Activated gamma-delta T cell treated with anti-CD3 and anti-CD28 coated beads, Interleukin-2, amount 50 U/mL, for 16 hours (primary cell): ENCODE data around the gene LPAR4.
"Not testable (repeated sequence)": the region's sequence is repeated elsewhere in the genome, so short reads cannot be mapped to it uniquely, and the experiment has no call there.

Source experiments
- DNase-seq: peaks from one replicate; pipeline ENCODE4 v3.0.0-alpha.2; 2020; ENCODE audit warnings: low read depth

Gene LPAR4

GRCh38 chrX:78747489-78747888, at the start of gene LPAR4:
Gene LPAR4 (plus strand): TSS chrX:78747720. CDS start chrX:78754870, 7,150 bp downstream.
- DNase-seq: no peak

DNA sequence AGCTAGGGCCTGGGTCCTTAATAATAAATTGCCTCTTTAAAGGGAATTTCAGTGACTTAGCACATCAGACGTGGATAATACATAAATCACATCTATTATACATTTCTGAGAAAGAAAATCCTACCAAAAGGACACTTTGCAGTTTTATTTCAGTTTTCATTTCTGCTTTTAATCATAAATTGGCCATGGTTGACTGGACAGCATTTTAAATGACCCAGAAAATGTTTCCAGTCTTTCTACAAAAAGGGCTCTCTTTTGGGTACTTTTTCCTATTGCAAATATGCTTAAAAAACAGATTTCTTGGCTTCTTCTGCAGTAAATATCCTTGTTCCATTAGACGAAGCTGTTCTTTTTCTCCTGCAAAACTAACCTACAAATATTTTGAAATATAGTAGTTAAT, 41.4 kb upstream of the LPAR4 start:
- DNase-seq: no peak

DNA sequence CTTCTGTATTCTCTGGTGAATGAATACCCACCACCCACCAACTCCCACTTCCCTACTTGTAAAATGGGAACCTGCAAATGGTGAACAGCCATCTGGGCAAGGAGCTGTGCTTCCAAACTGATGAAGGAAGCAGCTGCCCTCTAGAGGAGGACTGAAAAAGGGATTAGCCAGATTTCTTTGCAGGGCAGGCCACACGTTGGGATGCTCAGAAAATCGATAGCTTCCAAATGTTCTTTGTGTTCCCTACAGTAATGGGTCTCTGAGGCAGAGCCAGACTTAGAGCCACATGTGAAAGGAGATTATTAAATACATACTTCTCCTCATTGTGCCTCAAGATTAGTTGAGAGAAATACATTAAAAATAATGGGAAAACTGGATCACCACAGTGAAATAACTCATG, 39.3 kb upstream of the LPAR4 start:
- DNase-seq: no peak

GRCh38 chrX:78708816-78709215, 38.7 kb upstream of the LPAR4 start:
- no peak for DNase-seq

- DNase-seq: no peak
Observed at GRCh38 chrX:78710171-78710570, 37.3 kb upstream of the LPAR4 start.

DNA sequence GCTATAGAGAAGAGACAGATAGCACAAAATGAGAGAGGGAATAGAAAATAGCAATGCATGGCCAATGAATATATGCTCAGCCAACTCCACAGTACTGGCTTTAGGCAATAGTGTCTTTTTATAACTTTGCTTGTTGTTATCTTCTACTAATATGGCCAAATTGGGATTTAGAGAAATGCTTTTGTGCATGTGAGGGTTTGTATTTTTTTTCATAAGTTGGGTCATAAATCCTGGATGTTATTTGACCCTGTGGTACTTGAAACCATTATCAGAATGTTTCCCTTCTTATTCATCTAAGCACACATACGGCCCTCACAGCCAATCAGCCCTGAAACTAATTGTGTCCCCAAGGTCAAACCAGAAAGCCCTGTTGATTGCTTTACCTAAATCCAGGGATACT, 35.2 kb upstream of the LPAR4 start:
- DNase-seq: no peak

DNA sequence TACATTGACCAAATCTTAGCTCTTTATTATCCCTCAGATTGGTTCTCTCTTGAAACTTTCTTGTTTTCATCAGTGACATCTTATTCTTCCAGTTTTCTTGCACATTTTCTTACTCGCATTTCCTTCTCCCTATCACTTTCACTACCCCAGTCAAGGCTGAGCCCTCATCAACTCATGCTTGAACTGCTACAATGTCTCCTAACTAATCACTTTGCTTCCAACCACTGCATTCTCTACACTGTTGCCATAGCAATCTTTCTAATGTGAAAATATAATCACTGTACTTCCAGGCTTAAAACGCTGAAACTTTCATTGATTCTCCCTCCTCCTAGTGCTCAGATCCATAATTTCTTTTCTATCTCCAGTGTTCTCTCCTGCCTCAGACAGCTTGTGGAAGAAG, 22.2 kb upstream of the LPAR4 start:
- DNase-seq: no peak

DNA sequence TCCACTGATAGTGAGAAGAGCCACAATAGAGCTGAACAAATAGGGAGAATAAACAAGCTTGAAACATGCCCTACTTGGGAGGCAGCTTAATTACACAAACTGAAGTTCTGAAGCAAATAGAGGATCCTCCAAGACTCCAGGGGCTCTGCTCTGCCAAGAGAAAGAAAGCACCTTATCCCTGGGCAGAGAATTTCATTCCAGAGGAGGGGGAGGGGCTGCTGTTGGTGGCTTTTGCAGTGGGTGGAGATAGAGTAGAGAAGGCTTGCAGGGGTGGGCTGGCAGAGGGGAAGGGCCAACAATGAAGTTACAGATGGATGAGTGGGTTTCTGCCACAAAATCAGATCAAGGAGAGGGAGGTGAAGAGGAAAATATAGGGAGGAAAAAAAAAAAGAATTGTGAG, 1.0 kb upstream of the LPAR4 start:
- DNase-seq: no peak

GRCh38 chrX:78747971-78748370, 451 bp downstream of the LPAR4 start:
- DNase-seq: no peak

DNA sequence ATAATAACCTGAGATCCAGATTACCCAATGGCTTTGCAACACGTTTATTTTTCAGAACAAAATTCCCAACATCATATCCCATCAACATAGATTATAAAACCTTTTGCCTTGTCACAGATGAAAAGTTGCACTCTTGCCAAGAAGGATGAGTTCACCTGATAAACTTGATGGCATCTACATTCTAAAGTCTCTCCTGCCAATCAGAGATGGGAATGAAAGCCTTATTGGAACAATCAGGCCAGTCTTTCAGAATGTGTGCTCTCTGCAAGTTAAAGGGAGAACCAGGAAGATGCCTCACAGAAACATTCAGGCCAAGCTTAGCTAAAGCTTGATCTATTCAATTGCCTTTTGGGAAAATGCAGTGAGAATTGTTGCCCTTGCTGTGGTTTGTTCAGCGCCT, 1.3 kb downstream of the LPAR4 start:
- no peak for DNase-seq

DNA sequence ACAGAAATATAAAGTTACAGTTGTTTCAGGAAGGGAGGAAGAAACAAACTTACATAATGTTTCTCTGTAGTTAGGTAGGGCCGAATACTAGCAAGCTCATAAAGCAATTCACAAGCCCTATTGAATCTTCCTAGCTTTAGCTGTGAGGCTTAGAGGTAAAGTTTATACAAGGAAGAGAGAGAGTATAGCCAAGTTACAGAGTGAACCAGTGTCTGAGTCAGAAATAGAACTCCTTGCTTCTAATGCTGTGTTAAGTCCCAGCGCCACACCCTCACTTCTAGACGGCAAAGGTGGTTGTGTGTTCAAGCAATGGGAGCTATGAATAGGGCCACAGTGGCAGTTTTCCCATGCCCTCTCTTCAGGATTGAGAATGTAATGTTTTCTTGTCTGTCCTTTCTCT, 6.1 kb downstream of the LPAR4 start:
- DNase-seq: no peak

GRCh38 chrX:78754917-78755316, 7.4 kb downstream of the LPAR4 start:
- no peak for DNase-seq

DNA sequence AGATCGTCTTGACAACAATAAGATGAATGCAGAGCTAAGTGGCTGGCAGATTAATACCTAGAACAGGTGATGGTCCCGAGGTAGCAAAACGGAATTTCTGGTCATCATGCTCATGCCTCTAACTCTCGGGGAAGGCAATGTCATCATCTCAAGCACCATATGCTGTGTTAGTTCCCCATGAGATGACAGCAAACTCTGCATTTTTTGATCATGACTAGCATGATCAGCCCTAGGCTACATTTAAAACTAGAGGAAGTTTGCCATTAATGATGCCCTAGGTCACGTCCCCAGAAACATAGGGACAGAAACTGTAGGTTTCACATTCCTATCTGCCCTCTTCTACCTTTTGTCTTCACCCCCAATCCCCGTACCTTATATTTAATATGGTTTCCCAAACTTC, 11.6 kb downstream of the LPAR4 start:
- no peak for DNase-seq

- no peak for DNase-seq
Observed at GRCh38 chrX:78769101-78769755, 21.7 kb downstream of the LPAR4 start.

GRCh38 chrX:78769946-78770345, 22.4 kb downstream of the LPAR4 start:
- no peak for DNase-seq

DNA sequence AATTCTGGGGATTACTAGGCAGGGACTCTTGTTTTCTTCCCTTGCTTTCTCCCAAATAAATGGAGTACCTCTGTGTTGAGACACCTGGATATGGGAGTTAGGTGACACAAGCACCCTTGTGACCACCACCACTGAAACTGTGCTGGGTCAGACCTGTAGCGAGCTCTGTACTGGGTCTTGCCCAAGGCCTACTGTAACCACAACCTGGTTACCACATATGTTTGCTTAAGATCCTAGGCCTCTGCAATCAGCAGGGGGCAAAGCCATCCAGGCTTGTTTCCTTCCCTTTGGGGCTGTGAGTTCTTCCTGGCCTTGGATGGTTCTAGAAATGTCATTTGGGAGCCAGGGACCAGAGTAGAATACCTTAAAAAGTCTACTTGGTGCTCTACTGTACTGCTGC, 49.4 kb downstream of the LPAR4 start:
- DNase-seq: no peak

DNA sequence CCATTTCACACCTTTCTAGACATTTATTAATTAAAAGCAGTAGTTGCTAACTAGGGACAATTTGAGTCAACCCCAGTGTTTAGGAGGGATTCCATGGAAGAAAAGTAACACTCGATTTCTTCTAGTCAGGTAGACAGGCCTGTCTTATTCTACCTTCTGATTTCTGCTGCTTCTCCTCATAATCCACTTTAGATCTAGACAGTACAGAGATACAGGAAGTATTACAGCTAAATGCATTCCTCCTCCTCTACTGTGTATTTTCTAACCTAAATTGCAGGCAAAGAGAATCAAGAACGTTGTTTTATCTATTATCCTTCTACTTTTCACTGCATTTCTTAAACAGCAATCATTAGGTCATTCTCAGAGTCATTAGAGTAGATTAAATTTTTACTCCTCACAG, 52.6 kb downstream of the LPAR4 start:
- DNase-seq: no peak

DNA sequence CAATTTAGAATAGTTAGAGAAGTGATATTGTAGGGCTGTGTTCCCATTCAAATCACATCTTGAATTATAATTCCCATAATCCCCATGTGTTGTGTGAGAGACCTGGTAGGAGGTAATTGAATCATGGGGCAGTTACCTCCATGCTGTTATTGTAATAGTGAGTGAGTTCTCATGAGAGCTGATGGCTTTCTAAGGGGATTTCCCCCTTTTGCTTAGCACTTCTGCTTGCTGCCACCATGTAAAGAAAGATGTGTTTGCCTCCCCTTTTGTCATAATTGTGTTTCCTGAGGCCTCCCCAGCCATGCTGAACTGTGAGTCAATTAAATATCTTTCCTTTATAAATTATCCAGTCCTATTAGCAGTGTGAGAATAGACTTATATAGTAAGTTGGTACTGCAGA, 53.2 kb downstream of the LPAR4 start:
- no peak for DNase-seq

GRCh38 chrX:78801522-78801921, 54.0 kb downstream of the LPAR4 start:
- no peak for DNase-seq

DNA sequence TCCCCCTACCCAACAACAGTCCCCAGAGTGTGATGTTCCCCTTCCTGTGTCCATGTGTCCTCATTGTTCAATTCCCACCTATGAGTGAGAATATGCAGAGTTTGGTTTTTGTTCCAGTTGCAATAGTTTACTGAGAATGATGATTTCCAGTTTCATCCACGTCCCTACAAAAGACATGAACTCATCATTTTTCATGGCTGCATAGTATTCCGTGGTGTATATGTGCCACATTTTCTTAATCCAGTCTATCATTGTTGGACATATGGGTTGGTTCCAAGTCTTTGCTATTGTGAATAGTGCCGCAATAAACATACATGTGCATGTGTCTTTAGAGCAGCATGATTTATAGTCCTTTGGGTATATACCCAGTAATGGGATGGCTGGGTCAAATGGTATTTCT, 55.0 kb downstream of the LPAR4 start:
- not testable (repeated sequence) for DNase-seq
